Stomach (tissue), 9 donors: ENCODE results near the gene CENPP. TPM values are rescaled to one million over a fixed set of nuclear protein-coding genes. Genes with fewer than 3 reads are reported as not detected.

Experiments used
- DNase-seq, 2 donors: peaks; one replicate each; pipeline versions ENCODE4 v3.0.0 to v3.0.0-alpha.2; 2013 to 2019
- H3K27ac ChIP-seq, 5 donors: fragments of 200-600 bp in 4 of 5; sonication (generic) in 4 of 5; one replicate each; pipeline ENCODE4 v1.5.1; 2013 to 2019; ENCODE audit warnings: mild to moderate bottlenecking in 1 of 5, moderate library complexity in 1 of 5
- H3K27me3 ChIP-seq, 3 donors: fragments of 200-600 bp; sonication (generic); one replicate each; pipeline ENCODE4 v1.5.1; 2017 to 2019; ENCODE audit warnings: mixed run types in 1 of 3
- H3K36me3 ChIP-seq, 4 donors: fragments of 200-600 bp; sonication (generic); 1 replicate in 3 of 4; 2 replicates in 1 of 4; pipeline ENCODE4 v1.5.1; 2016 to 2019
- H3K4me1 ChIP-seq, 4 donors: fragments of 200-600 bp; sonication (generic); one replicate each; pipeline ENCODE4 v1.5.1; 2016 to 2019
- H3K4me3 ChIP-seq, 4 donors: fragments of 200-600 bp; sonication (generic) in 3 of 4; one replicate each; pipeline ENCODE4 v1.5.1; 2016 to 2019; ENCODE audit warnings: mild to moderate bottlenecking in 1 of 4
- H3K9me3 ChIP-seq, 4 donors: fragments of 200-600 bp; sonication (generic); one replicate each; pipeline ENCODE4 v1.5.1; 2016 to 2019
- EP300 ChIP-seq: sonication (generic); formaldehyde crosslinking; IDR thresholded peaks from one replicate; pipeline ENCODE4 v1.6.1; 2017; ENCODE audit warnings: antibody characterized with exemption
- POLR2A ChIP-seq, 4 donors: fragments of 450-650 bp; IDR thresholded peaks; one replicate each; pipeline ENCODE4 v1.6.1; 2016; ENCODE audit warnings: antibody characterized with exemption in 4 of 4, control low read depth in 2 of 4, mild to moderate bottlenecking in 1 of 4, moderate library complexity in 1 of 4
- POLR2AphosphoS5 ChIP-seq, 3 donors: sonication (generic); formaldehyde crosslinking; IDR thresholded peaks; one replicate each; pipeline ENCODE4 v1.6.1; 2016; ENCODE audit warnings: antibody characterized with exemption in 3 of 3
- WGBS, 5 donors: extraction: QIAGEN DNeasy Blood & Tissue Kit in 3 of 5; methylation state at CpG; one replicate each; pipeline versions ENCODE4 v1.1.5 to v1.1.7; 2013 to 2018; 5-methylcytosine and 5-hydroxymethylcytosine counted together
- intact Hi-C: fragments of 100-400 bp; cut with DNase I; formaldehyde crosslinking; loops from one replicate; pipeline ENCODE4 v1.15.1; 2023; ENCODE audit warnings: low total_unique reads
- polyA plus RNA-seq, 3 donors: library from polyadenylated mRNA; stranded (reverse); fragments of 200-250 nt; gene quantifications; one replicate each; pipeline ENCODE4 v1.2.3, GENCODE V29; 2013
- total RNA-seq, 5 donors: library from RNA; depleted of rRNA; stranded (reverse); fragments of >200 nt; gene quantifications; one replicate each; pipeline versions ENCODE4 v1.1.0 to v1.2.3, GENCODE V29; 2014 to 2016
- TF ChIP-seq, protein P1 (sequence below), 7 experiments: fragments of 450-650 bp in 4 of 7; fragments of 200-600 bp in 3 of 7; sonication (generic) in 3 of 7; IDR thresholded peaks; one replicate each; pipeline ENCODE4 v1.5.1; 2016 to 2019; ENCODE audit warnings: antibody characterized with exemption in 7 of 7, control low read depth in 2 of 7, mild to moderate bottlenecking in 1 of 7
- donor health status: healthy with polysubstance abuse.
- donor health status: Bipolar disorder and iron deficiency.
- donor health status: healthy.

The CENPP gene
- total and polyA plus RNA-seq, 8 donors = 1.3 to 37.9 (median 3.2) TPM

DNA sequence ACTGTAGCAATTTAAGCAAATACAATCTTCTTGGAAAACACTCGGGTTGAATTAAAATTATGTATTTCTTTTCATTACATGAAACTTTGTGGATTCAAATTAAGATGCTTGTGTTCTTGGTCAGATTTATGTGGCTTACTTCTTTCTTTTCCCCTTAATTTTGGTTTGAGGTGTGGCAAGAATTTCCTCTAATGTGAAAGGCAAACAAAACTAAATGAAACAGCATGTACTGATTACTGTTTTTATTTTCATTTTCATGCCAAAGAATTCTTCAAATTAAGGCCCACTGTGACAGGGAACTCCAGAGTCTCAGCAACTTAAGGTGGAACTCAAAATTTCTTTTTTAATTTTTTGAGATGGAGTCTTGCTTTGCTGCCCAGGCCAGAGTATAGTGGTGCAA is 98.6 kb downstream of the CENPP start, which contains the start of gene OMD:
TSS of gene OMD (minus strand) at position 132 of the 400 bp plus-strand sequence. CDS start 6,913 bp downstream, outside the sequence.
- WGBS, 5 donors = 27 to 58% (median 28%) methylated on average over 1 of the region's 1 CpG
- intact Hi-C loops = no loop called here

DNA sequence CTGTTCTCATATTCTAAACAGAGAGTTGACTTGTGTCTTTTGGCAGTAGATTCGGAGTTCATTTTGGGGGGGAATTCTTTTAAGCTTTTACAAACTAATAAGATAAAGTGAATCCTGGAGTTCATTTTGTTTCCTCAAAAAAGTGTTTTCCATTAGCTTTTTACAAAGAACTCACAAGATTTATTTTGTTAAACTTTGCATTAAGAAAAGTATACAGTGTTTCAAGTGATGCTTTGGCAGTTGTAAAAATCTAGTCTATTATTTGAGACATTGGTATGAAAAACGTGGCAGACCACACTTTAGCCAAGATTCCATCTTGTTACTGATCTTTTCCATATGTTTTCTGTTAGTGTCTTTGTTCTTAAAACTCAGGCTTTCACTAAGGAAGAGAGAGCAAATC is 99.7 kb downstream of the CENPP start:
- Histone ChIP-seq H3K36me3 (no peaks in the 10 kb centered on the region), H3K27ac (peak overlapping the region in 2 of 5 donors; percentile 21 to 36), H3K4me1 (peaks cover 0 to 30% (median 11%) of the 10 kb centered on the region in 4 donors), H3K4me3 (no peak overlapping the region), H3K9me3 (no peaks in the 10 kb centered on the region), H3K27me3 (no peaks in the 10 kb centered on the region)
- TF ChIP-seq, protein P1, sequence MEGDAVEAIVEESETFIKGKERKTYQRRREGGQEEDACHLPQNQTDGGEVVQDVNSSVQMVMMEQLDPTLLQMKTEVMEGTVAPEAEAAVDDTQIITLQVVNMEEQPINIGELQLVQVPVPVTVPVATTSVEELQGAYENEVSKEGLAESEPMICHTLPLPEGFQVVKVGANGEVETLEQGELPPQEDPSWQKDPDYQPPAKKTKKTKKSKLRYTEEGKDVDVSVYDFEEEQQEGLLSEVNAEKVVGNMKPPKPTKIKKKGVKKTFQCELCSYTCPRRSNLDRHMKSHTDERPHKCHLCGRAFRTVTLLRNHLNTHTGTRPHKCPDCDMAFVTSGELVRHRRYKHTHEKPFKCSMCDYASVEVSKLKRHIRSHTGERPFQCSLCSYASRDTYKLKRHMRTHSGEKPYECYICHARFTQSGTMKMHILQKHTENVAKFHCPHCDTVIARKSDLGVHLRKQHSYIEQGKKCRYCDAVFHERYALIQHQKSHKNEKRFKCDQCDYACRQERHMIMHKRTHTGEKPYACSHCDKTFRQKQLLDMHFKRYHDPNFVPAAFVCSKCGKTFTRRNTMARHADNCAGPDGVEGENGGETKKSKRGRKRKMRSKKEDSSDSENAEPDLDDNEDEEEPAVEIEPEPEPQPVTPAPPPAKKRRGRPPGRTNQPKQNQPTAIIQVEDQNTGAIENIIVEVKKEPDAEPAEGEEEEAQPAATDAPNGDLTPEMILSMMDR (IDR thresholded peaks at IDR 0.05) = no peak
- TF ChIP-seq POLR2A (IDR thresholded peaks at IDR 0.05) (no peak), POLR2AphosphoS5 (IDR thresholded peaks at IDR 0.05) (no peak)
- intact Hi-C loops = no loop called here
- 29 to 56% (median 35%) methylated on average over 2 of the region's 2 CpGs for WGBS, 5 donors
- DNase-seq = peak in 1 of 2 donors; percentile 85

More for the DNA sequence above, 98.6 kb downstream of the CENPP start, which contains the start of gene OMD:
- no peaks in the 10 kb centered on the region for H3K36me3 ChIP-seq
- no peak for DNase-seq
- H3K27ac ChIP-seq = peak within 1 kb of the TSS in 3 of 5 donors; percentile 17 to 36 (median 21)
- H3K4me1 ChIP-seq = peaks cover 0 to 30% (median 11%) of the 10 kb centered on the region in 4 donors
- H3K4me3 ChIP-seq = peak within 1 kb of the TSS; percentile 8 to 19 (median 12)
- no peaks in the 10 kb centered on the region for H3K9me3 ChIP-seq
- no peaks in the 10 kb centered on the region for H3K27me3 ChIP-seq
- TF ChIP-seq, protein P1 (IDR thresholded peaks at IDR 0.05) = no peak
- TF ChIP-seq EP300 (no peak), POLR2A (IDR thresholded peaks at IDR 0.05) (no peak), POLR2AphosphoS5 (IDR thresholded peaks at IDR 0.05) (no peak)

DNA sequence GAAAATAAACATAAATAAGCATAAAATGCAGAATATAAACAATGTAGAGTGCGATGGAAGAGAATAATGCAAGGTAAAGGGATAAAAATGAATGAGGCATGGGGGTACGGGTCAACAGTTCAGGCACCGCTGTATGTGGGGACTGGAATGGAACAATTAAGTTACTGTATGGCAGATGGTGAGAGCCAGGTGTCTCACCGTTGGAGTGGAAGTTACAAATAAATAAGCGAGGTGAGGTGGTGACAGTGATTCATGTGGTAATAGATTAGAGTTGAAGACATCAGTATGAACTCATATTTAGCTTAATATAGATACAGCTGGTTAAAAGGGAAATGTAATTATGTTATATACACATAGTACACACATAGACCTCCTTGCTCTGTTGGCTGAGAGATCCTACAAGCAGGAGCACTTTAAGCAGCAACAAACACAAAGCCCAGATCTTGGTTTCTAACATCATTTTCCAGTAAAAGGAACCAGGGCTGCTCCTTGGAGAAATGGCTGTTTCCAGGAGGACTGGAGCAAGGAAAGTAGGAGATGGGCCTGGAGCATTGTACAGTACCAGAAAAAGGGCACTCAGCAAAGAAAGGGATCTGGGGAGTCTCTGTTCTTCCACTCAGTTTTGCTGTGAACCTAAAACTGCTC is 100.9 kb downstream of the CENPP start:
- H3K36me3 ChIP-seq = no peaks in the 10 kb centered on the region
- H3K4me1 ChIP-seq = peaks cover 0 to 30% (median 11%) of the 10 kb centered on the region in 4 donors
- TF ChIP-seq, protein P1 (IDR thresholded peaks at IDR 0.05) = no peak
- TF ChIP-seq POLR2AphosphoS5 (IDR thresholded peaks at IDR 0.05) (no peak), EP300 (no peak), POLR2A (IDR thresholded peaks at IDR 0.05) (no peak)
- 70 to 77% (median 72%) methylated on average over 5 of the region's 5 CpGs for WGBS, 5 donors
- DNase-seq = peak in 1 of 2 donors; percentile 53
- H3K27ac ChIP-seq = peak overlapping the region in 1 of 5 donors; percentile 21
- no peaks in the 10 kb centered on the region for H3K9me3 ChIP-seq
- intact Hi-C loops = no loop called here
- no peak overlapping the region for H3K4me3 ChIP-seq
- no peaks in the 10 kb centered on the region for H3K27me3 ChIP-seq

DNA sequence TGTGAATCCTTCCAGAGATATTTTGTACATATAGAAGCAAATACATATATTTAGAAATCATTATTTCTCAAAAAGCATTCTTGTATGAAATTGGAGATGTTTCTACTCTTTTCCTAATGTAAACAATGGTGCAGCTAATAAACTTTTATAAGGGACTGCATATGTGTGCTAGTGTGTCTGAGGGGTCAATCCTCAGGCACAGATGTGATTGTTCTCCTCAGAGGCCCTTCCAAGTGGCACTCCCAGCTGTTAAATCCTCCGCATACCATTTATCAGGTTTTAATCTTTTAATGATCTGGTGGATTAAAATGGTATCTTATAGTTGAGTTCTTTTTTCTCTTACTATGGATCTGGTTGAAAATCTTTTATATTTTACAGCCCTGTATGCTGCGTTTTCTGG is 104.1 kb downstream of the CENPP start:
- TF ChIP-seq EP300 = no peak
- no peak for TF ChIP-seq POLR2A (IDR thresholded peaks at IDR 0.05)
- TF ChIP-seq, protein P1 (IDR thresholded peaks at IDR 0.05) = no peak
- TF ChIP-seq POLR2AphosphoS5 (IDR thresholded peaks at IDR 0.05) = no peak
- intact Hi-C loops = no loop called here
- 65 to 97% (median 91%) methylated on average over 2 of the region's 2 CpGs for WGBS, 5 donors
- Histone ChIP-seq H3K9me3 (no peaks in the 10 kb centered on the region), H3K4me3 (no peak overlapping the region), H3K4me1 (peaks cover 0 to 18% (median 8%) of the 10 kb centered on the region in 4 donors), H3K27ac (no peak overlapping the region), H3K36me3 (no peaks in the 10 kb centered on the region), H3K27me3 (no peaks in the 10 kb centered on the region)
- DNase-seq = no peak
